Middle frontal gyrus (tissue), 1 donor: Measurements from ENCODE around the gene RAVER1.
"Not testable (repeated sequence)": the region's sequence is repeated elsewhere in the genome, so short reads cannot be mapped to it uniquely, and the experiment has no call there.

Experiments
- DNase-seq: peaks from one replicate; pipeline ENCODE4 v3.0.0-alpha.2; 2015; ENCODE audit warnings: low spot score; ENCODE audit errors: extremely low spot score

The RAVER1 gene

GRCh38 chr19:10290876-10291553 lies 42.3 kb downstream of the RAVER1 start:
- no peak for DNase-seq

GRCh38 chr19:10290357-10290875 lies 42.9 kb downstream of the RAVER1 start:
- no peak for DNase-seq

- no peak for DNase-seq
Observed at GRCh38 chr19:10289836-10290356, 43.4 kb downstream of the RAVER1 start, which contains the start of gene ICAM5. TSS of gene ICAM5 (plus strand) at chr19:10289952. CDS start at chr19:10290044, 92 bp downstream.

GRCh38 chr19:10289167-10289835 lies 44.0 kb downstream of the RAVER1 start:
- peak; percentile 18 for DNase-seq

GRCh38 chr19:10288662-10289166 lies 44.6 kb downstream of the RAVER1 start:
- no peak for DNase-seq

- no peak for DNase-seq
Observed at GRCh38 chr19:10286803-10287737, 46.3 kb downstream of the RAVER1 start, which contains the start of gene ICAM4. TSS of gene ICAM4 (plus strand) at chr19:10286955. CDS start at chr19:10287013, 58 bp downstream.

- DNase-seq, result no peak
Observed at GRCh38 chr19:10285393-10285792, 47.9 kb downstream of the RAVER1 start.

GRCh38 chr19:10284960-10285278 lies 48.4 kb downstream of the RAVER1 start:
- DNase-seq, result no peak

GRCh38 chr19:10284065-10284959 lies 49.0 kb downstream of the RAVER1 start:
- no peak for DNase-seq

- no peak for DNase-seq
Observed at GRCh38 chr19:10283301-10284064, 49.8 kb downstream of the RAVER1 start.

GRCh38 chr19:10282043-10282442 lies 51.3 kb downstream of the RAVER1 start:
- DNase-seq, result not testable (repeated sequence)

GRCh38 chr19:10279737-10280442 lies 53.4 kb downstream of the RAVER1 start:
- no peak for DNase-seq

- DNase-seq, result no peak
Observed at GRCh38 chr19:10278935-10279334, 54.4 kb downstream of the RAVER1 start.

GRCh38 chr19:10277795-10278589 lies 55.3 kb downstream of the RAVER1 start:
- DNase-seq, result no peak

GRCh38 chr19:10274589-10274988 lies 58.7 kb downstream of the RAVER1 start:
- DNase-seq, result no peak

GRCh38 chr19:10271543-10272086 lies 61.7 kb downstream of the RAVER1 start:
- no peak for DNase-seq

GRCh38 chr19:10270616-10271394 lies 62.5 kb downstream of the RAVER1 start, which contains the start of gene ICAM1:
TSS of gene ICAM1 (plus strand) at chr19:10271120. CDS start at chr19:10271160, 40 bp downstream.
- no peak for DNase-seq
